Activated T-cell treated with anti-CD3 and anti-CD28 coated beads for 1 hour (primary cell): ENCODE data around the gene CDC37L1.
"Not testable (repeated sequence)": the region's sequence is repeated elsewhere in the genome, so short reads cannot be mapped to it uniquely, and the experiment has no call there.

ENCODE experiments used
- DNase-seq: peaks from one replicate; pipeline ENCODE4 v3.0.0-alpha.2; 2020; ENCODE audit warnings: low read depth

Gene CDC37L1

DNA sequence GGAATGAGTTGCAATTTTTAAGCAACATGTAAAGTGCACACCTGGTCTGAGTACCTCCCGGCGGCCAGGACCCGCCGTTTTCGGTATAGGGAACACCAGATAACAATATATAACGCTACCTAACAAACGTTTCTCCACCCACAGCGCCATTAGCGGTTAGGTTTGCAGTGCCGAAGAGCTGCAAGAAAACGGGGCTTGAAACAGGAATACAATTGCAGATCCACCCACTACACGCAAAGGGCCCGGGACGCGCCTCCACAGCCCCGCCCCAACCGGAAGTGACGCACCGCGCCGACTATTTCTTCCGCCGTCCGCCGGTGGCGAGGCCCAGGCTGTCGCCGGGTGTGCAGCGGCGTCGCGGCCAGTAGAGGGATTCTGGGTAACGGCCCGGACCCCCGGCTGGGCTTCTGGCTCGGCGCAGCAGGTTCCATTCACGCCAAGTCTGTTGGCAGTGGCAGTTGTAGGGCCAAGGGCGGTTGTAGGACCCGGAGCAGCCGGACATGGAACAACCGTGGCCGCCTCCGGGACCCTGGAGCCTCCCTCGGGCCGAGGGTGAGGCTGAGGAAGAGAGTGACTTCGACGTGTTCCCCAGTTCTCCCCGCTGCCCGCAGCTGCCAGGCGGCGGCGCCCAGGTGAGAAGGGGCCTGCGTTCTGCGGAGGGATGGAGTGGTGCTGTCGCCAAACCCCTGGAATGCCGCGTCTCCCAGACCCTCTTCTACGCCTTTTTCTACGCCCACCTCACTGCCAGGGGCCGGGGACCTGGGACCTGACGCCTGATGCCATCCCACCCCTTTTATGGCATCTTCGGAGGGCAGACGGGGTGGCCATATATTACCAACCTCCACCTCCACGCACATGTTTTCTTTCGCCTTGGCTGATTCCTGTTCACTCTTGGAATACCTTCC lies at the start of gene CDC37L1:
TSS of gene CDC37L1 (plus strand) at position 302 of the 905 bp plus-strand sequence. CDS start at position 501, 199 bp downstream.
- peak; percentile 99 for DNase-seq

- no peak for DNase-seq
Measured at GRCh38 chr9:4630836-4631235, 48.5 kb upstream of the CDC37L1 start.

- no peak for DNase-seq
Measured at GRCh38 chr9:4638968-4639367, 40.4 kb upstream of the CDC37L1 start.

GRCh38 chr9:4639420-4639819 lies 39.9 kb upstream of the CDC37L1 start:
- no peak for DNase-seq

DNA sequence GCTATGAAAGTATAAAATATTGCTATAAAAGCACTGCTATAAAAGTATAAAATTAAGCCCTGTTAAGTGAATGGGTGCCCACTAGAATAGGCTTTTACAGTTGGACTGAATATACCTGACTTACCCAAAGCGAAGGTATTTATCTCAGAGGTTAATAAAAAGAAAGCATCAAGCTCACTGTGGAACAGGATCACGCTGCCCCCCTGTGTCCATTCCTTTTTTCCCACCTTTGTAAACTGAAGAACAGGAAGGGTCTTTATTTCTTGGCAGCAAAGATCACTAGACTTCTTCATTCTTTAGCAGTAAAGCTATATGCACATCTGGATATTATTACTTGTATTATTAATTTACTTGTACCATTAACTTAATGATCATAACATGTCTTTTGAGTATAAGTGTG lies 39.3 kb upstream of the CDC37L1 start:
- peak; percentile 34 for DNase-seq

DNA sequence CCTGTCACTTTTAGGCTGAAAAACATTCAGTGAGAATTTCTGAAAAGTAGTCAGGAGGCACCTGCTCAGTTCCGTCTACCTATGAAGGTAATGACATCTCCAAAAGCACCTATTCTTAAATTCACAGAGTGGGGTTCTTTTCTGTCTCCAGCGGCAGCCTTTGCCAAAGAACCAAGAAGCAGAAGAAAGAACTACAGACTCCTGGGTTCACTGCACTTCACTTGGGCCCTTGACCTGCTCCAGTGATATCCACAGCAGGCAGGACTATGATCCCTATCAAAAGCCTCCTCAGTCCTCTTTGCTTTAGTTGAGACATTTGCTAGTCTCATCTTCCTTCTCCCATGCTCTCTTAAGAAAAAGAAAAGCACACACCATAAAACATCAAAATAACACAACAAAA lies 37.0 kb upstream of the CDC37L1 start:
- no peak for DNase-seq

GRCh38 chr9:4654084-4654483 lies 25.3 kb upstream of the CDC37L1 start:
- DNase-seq = no peak

- DNase-seq = no peak
Measured at GRCh38 chr9:4654538-4654937, 24.8 kb upstream of the CDC37L1 start.

- not testable (repeated sequence) for DNase-seq
Measured at GRCh38 chr9:4656196-4656595, 23.2 kb upstream of the CDC37L1 start.

DNA sequence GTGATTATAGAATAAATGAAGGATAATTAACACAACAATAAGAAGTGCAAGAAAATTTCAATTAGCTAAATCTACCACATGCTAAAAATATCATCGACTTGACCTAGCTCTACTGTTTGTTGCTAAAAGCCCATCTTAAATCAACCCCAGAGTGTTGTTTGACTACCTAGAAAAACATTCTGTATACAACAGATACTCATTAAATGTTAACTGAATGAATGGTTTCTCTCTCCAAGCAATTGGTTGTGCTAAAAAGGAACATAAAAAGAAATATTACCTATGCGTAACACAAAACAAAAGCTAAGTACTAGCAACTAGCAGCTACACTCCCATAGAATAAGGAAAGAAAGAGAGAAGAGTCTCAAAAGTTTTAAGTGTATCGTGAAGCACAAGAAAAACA lies 22.7 kb upstream of the CDC37L1 start:
- no peak for DNase-seq

- DNase-seq = no peak
Measured at GRCh38 chr9:4657426-4658159, 21.8 kb upstream of the CDC37L1 start.

DNA sequence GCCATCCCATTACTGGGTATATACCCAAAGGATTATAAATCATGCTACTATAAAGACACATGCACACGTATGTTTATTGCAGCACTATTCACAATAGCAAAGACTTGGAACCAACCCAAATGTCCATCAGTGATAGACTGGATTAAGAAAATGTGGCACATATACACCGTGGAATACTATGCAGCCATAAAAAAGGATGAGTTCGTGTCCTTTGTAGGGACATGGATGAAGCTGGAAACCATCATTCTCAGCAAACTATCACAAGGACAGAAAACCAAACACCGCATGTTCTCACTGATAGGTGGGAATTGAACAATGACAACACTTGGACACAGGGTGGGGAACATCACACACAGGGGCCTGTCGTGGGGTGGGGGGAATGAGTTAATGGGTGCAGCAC lies 18.7 kb upstream of the CDC37L1 start:
- not testable (repeated sequence) for DNase-seq

- DNase-seq = no peak
Measured at GRCh38 chr9:4661165-4661564, 18.2 kb upstream of the CDC37L1 start.

- no peak for DNase-seq
Measured at GRCh38 chr9:4661611-4662010, 17.8 kb upstream of the CDC37L1 start.

DNA sequence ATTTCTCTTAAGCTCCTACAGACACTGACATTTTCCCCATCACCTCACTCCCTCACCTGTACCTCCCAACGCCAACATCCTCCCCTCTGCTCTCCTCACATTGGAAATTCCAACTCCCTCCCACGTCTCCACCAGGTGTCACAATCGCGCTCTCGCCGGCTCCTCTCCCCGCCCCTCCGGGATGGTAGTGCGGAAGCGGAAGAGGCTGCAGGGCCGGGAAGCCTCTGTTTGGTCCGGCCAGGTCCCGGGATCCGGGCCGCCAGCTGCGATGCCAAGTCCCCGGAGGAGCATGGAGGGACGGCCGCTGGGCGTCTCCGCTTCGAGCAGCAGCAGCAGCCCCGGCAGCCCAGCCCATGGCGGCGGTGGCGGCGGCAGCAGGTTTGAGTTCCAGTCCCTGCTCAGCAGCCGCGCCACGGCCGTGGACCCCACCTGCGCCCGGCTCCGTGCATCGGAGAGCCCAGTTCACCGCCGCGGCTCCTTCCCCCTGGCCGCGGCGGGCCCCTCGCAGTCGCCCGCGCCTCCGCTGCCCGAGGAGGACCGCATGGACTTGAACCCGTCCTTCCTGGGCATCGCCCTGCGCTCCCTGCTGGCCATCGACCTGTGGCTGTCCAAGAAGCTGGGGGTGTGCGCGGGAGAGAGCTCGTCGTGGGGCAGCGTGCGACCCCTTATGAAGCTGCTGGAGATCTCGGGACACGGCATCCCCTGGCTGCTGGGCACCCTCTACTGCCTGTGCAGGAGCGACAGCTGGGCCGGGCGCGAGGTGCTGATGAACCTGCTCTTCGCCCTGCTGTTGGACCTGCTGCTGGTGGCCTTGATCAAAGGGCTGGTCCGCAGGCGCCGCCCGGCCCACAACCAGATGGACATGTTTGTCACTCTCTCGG lies 17.0 kb upstream of the CDC37L1 start, which contains the start of gene PLPP6:
TSS of gene PLPP6 (plus strand) at position 187 of the 881 bp plus-strand sequence. CDS start at position 269, 82 bp downstream.
- peak; percentile 60 for DNase-seq

DNA sequence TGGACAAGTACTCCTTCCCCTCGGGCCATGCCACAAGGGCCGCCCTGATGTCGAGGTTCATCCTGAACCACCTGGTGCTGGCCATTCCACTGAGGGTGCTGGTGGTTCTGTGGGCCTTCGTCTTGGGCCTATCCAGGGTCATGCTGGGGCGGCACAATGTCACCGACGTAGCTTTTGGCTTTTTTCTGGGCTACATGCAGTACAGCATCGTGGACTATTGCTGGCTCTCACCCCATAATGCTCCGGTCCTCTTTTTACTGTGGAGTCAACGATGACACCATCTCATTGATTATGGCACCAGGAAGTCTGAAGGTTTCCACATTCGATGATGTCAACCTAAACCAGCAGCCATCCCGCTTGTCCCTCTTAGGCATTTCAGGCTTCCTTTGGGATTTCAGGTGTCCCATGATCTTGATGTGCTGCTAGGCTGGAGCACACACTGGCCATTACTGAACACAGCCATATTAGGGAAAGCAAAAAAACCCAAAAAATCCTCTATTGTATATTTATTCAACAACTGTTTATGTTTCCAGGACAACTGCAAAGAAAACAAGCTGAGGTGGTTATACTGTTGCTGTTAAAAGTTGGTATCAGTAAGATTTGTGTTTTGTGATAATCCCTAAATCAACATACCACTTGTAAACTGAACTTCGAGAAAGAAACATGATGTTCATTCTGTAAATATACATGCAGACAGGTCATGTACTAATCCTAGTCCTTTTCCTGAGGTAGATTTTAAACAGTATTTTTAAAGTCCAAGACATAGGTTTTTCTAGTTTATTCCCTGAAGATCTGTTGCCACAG lies 16.2 kb upstream of the CDC37L1 start:
- DNase-seq = no peak

- no peak for DNase-seq
Measured at GRCh38 chr9:4663956-4664355, 15.4 kb upstream of the CDC37L1 start.

DNA sequence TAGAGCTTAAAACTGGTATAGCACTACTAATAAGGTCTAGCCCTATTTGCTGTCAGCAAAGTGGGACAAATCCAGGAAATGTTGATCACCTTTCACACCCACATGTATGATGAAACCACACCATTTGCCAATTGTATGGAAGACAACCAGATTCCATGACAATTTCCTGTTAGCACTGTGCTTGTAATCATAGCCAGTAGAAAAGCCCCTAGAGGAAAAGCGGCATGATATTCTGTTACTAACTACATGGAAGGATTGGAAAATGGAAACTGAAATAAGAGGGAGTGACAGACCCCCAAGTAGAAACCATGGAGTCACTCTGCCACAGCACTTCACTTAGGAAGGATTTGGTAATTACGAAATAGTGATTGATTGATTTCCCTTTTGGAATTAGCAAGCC lies 14.0 kb upstream of the CDC37L1 start:
- no peak for DNase-seq

GRCh38 chr9:4666042-4666699 lies 13.2 kb upstream of the CDC37L1 start, which contains the start of gene SPATA6L:
TSS of gene SPATA6L (minus strand) at chr9:4666480. CDS start at chr9:4666250, 230 bp downstream.
- peak; percentile 33 for DNase-seq

DNA sequence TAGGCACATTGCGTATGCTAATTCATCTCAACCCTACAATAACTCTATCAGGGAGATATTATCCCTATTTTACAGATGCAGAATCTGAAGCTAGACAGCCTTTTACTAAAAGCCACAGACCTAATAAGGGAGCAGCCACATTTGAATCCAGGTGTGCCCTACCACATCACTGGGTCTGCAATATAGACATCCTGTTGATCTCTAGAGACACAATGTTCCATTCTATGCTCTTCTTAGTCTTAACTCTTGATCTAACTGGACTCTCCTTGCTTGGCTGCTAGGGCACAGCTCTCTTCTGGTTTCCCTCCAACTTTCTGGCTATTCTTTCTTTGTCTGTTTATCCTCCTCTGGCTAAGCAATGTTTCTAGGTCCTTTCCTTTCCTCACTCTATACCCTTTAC lies 11.7 kb upstream of the CDC37L1 start:
- no peak for DNase-seq
